Activated CD4-positive, alpha-beta T cell treated with anti-CD3 and anti-CD28 coated beads for 36 hours (primary cell): ENCODE measurements around the gene SIGMAR1. TPM values are rescaled to one million over a fixed set of nuclear protein-coding genes. Genes with fewer than 3 reads are reported as not detected.
A peak's percentile ranks its signal among the peaks of the same experiment; 100 is the strongest.

Experiments
- ATAC-seq: fragments of 200-7000 bp; cut with Tn5 transposase; one replicate; pipeline ENCODE4 v1.10.0; 2021; ENCODE audit warnings: mild to moderate bottlenecking, moderate library complexity
- CTCF ChIA-PET: fragments of 350-600 bp; sonication (Branson Sonifier 250); formaldehyde crosslinking; loops from one replicate; lab custom pipeline; 2021; ENCODE audit warnings: antibody characterized with exemption; lab: Charles Lee
- POLR2A ChIA-PET: fragments of 350-600 bp; sonication (Branson Sonifier 250); formaldehyde crosslinking; loops from one replicate; lab custom pipeline; 2021; ENCODE audit warnings: antibody characterized with exemption, inconsistent platforms; lab: Charles Lee
- DNase-seq: peaks from one replicate; pipeline ENCODE4 v3.0.0-alpha.2; 2020
- H3K27ac Mint-ChIP-seq: one replicate; pipeline ENCODE4 v1.8.0; 2021; ENCODE audit warnings: mixed read lengths
- H3K27me3 Mint-ChIP-seq: one replicate; pipeline ENCODE4 v1.8.0; 2021; ENCODE audit warnings: mixed read lengths
- H3K36me3 Mint-ChIP-seq: one replicate; pipeline ENCODE4 v1.8.0; 2021; ENCODE audit warnings: low read depth, mixed read lengths
- H3K4me1 Mint-ChIP-seq: one replicate; pipeline ENCODE4 v1.8.0; 2021; ENCODE audit warnings: mixed read lengths
- H3K4me3 Mint-ChIP-seq: one replicate; pipeline ENCODE4 v1.8.0; 2021; ENCODE audit warnings: mild to moderate bottlenecking, moderate library complexity, mixed read lengths
- H3K9me3 Mint-ChIP-seq: one replicate; pipeline ENCODE4 v1.8.0; 2021; ENCODE audit warnings: low read depth, mixed read lengths
- intact Hi-C, 2 experiments: fragments of 100-400 bp; cut with DNase I in 1 of 2; cut with micrococcal nuclease in 1 of 2; formaldehyde crosslinking; loops; one replicate each; pipeline versions ENCODE4 v1.14.2 to v1.15.1; 2022 to 2024; cut with DNase I, micrococcal nuclease
- total RNA-seq, 2 experiments: library from RNA; stranded (reverse); gene quantifications; one replicate each; pipeline ENCODE4 v1.2.3, GENCODE V29; 2021

Gene SIGMAR1
- total RNA-seq = 10 to 100 TPM; 63.6 to 68.0 TPM

DNA sequence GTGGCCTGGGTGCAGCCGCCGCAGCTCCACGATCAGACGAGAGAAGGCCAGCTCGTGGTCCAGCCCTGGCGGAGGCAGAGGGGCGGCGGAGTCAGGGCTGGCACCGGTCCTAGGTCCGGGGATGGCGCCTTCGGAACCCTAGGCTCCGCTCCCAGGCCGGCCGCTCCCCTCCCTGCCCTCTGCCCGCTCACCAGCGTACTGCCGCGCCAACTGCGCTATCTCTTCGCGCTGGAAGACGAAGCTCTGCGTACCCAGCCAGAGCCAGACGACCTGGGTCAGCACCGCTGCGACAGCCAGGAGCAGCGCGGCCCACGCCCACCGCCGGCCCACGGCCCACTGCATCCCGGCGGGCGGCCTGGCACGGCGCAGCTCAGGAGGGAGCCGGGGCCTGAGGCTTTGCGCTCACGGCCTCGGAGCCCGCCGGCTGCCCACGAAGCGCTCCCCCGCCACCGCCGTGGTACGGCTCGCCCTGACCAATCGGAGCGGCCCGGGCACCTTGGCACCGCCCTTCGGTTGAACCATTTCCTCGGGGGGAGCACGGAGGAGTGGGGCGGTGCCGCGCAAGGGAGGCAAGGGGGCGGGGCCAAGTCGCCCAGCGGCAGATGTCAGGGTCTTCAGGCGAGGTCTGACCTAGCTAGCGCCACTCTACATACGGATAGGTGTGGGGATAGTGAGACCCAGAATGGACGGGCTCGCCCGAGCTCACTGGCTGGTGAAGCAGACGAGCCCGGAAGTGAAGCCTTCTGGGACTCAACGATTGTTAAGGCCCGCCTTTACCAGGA lies at the start of gene SIGMAR1:
SIGMAR1 (minus strand) TSS at position 432 of the 782 bp plus-strand sequence; CDS start at position 342, 90 bp downstream.
- Mint-ChIP-seq H3K4me3 (peak within 1 kb of the TSS; percentile 84), H3K36me3 (peaks cover 21% of the 10 kb centered on the region), H3K9me3 (no peaks in the 10 kb centered on the region), H3K27ac (peak within 1 kb of the TSS; percentile 92), H3K27me3 (no peaks in the 10 kb centered on the region), H3K4me1 (peaks cover 40% of the 10 kb centered on the region)
- ATAC-seq = peak; percentile 94
- peak; percentile 96 for DNase-seq
- intact Hi-C loops = loop anchor here (1.0 to 10.0 kb wide), 10 partner anchors 9 to 1177 kb away; partner anchors contain the start of genes DNAI1 (in 2 of the 2), FAM219A (in 2 of the 2), GALT (in 2 of the 2) and DCTN3 (in 1 of the 2)
- CTCF ChIA-PET = interaction anchor here (0.6 to 8.3 kb wide), 18 partner anchors 10 to 375 kb away, joined by 3 to 131 read pairs (median 5); partner anchors contain the start of genes DCTN3, GALT, IL11RA and RPP25L
- POLR2A ChIA-PET = interaction anchor here (0.5 to 3.4 kb wide), 10 partner anchors 9 to 179 kb away, joined by 3 to 16 read pairs (median 3); partner anchors contain the start of genes DCTN3, DNAI1, FAM219A and GALT

GRCh38 chr9:34686732-34687131 lies 49.1 kb upstream of the SIGMAR1 start:
- no peak overlapping the region for H3K4me3 Mint-ChIP-seq
- H3K36me3 Mint-ChIP-seq = peaks cover 3% of the 10 kb centered on the region
- ChIA-PET POLR2A (no interaction called here), CTCF (interaction anchor here (0.6 to 2.9 kb wide), 6 partner anchors 15 to 320 kb away, joined by 3 to 26 read pairs (median 3); no protein-coding TSS in a partner anchor)
- H3K27ac Mint-ChIP-seq = no peak overlapping the region
- H3K4me1 Mint-ChIP-seq = peaks cover 9% of the 10 kb centered on the region
- DNase-seq (no peak), ATAC-seq (no peak)
- no peaks in the 10 kb centered on the region for H3K27me3 Mint-ChIP-seq
- no peaks in the 10 kb centered on the region for H3K9me3 Mint-ChIP-seq
- intact Hi-C loops = no loop called here

DNA sequence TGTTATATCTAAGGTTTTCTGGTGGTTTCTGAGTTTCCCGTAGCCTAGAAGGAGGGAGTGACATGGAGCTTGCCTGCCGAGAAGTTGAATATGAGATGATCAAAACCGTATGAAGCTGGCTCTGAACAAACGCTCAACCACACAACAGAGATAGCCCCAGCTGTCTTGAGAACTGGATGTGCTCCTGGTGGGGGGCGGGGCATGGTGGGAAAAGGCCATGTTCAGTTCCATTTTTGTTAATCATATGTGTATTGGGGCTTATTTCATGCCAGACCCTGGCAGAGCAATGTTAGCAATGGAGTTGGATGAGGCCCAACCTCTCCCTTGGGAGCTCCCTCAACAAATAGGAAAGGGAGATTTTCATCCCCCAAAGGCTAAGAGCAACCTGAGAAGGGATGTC lies 48.6 kb upstream of the SIGMAR1 start:
- peaks cover 3% of the 10 kb centered on the region for H3K36me3 Mint-ChIP-seq
- no peak for DNase-seq
- no peak overlapping the region for H3K27ac Mint-ChIP-seq
- intact Hi-C loops = no loop called here
- no peaks in the 10 kb centered on the region for H3K27me3 Mint-ChIP-seq
- H3K4me1 Mint-ChIP-seq = peaks cover 9% of the 10 kb centered on the region
- no peak for ATAC-seq
- H3K4me3 Mint-ChIP-seq = no peak overlapping the region
- ChIA-PET POLR2A (no interaction called here), CTCF (interaction anchor here (0.7 to 2.9 kb wide), 6 partner anchors 16 to 313 kb away, joined by 3 to 26 read pairs (median 3); no protein-coding TSS in a partner anchor)
- no peaks in the 10 kb centered on the region for H3K9me3 Mint-ChIP-seq

- Mint-ChIP-seq H3K9me3 (no peaks in the 10 kb centered on the region), H3K36me3 (peaks cover 3% of the 10 kb centered on the region), H3K4me1 (peaks cover 9% of the 10 kb centered on the region), H3K4me3 (no peak overlapping the region), H3K27me3 (no peaks in the 10 kb centered on the region), H3K27ac (no peak overlapping the region)
- intact Hi-C loops = no loop called here
- POLR2A ChIA-PET = no interaction called here
- CTCF ChIA-PET = interaction anchor here (0.9 to 2.9 kb wide), 4 partner anchors 9 to 37 kb away, joined by 3 to 26 read pairs (median 4); no protein-coding TSS in a partner anchor
- DNase-seq = no peak
- no peak for ATAC-seq
Measured at GRCh38 chr9:34685591-34685990, 48.0 kb upstream of the SIGMAR1 start.

DNA sequence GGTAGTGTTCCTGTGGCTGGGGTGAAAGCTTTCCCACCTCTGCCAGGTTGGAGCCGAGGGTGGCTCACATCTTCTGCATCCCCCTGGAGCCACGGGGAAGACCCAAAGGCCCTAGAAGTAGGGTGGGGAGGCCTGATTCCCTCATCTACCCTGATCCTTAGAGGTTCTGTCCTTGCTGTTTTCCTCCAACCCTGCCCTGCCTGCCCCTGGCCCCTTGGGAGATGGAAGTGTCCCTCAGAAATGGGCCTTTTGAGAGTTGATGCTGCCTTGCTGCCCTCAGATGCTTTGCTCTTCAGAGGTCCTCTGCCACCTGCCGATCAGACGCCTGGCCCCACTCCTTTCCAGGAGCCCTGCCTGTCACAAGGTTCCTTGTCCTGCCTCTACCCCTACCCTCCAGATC lies 47.2 kb upstream of the SIGMAR1 start:
- POLR2A ChIA-PET = no interaction called here
- no peak for ATAC-seq
- intact Hi-C loops = loop anchor here in 1 of 2 experiments (1.0 kb wide), 1 partner anchor 16 kb away; no protein-coding TSS in a partner anchor

GRCh38 chr9:34684145-34684544 lies 46.6 kb upstream of the SIGMAR1 start:
- ChIA-PET POLR2A (no interaction called here), CTCF (interaction anchor here (1.1 to 1.9 kb wide), 2 partner anchors 18 to 20 kb away, joined by 3 to 8 read pairs; no protein-coding TSS in a partner anchor)
- DNase-seq (peak; percentile 73), ATAC-seq (peak; percentile 99)
- intact Hi-C loops = loop anchor here in 1 of 2 experiments (1.0 kb wide), 1 partner anchor 17 kb away; no protein-coding TSS in a partner anchor
- H3K9me3 Mint-ChIP-seq = no peaks in the 10 kb centered on the region
- no peak overlapping the region for H3K27ac Mint-ChIP-seq
- H3K4me1 Mint-ChIP-seq = peaks cover 9% of the 10 kb centered on the region
- H3K27me3 Mint-ChIP-seq = no peaks in the 10 kb centered on the region
- H3K36me3 Mint-ChIP-seq = peaks cover 3% of the 10 kb centered on the region
- H3K4me3 Mint-ChIP-seq = no peak overlapping the region

More for the DNA sequence above, 47.2 kb upstream of the SIGMAR1 start:
- Mint-ChIP-seq H3K27me3 (no peaks in the 10 kb centered on the region), H3K27ac (no peak overlapping the region), H3K4me3 (no peak overlapping the region), H3K9me3 (no peaks in the 10 kb centered on the region), H3K4me1 (peaks cover 9% of the 10 kb centered on the region), H3K36me3 (peaks cover 3% of the 10 kb centered on the region)
- DNase-seq = no peak
- CTCF ChIA-PET = interaction anchor here (1.0 to 2.9 kb wide), 4 partner anchors 9 to 36 kb away, joined by 3 to 26 read pairs (median 6); no protein-coding TSS in a partner anchor

GRCh38 chr9:34675869-34676268 lies 38.3 kb upstream of the SIGMAR1 start:
- intact Hi-C loops = loop anchor here (1.0 kb wide), 1 partner anchor 26 kb away; no protein-coding TSS in a partner anchor
- Mint-ChIP-seq H3K9me3 (no peaks in the 10 kb centered on the region), H3K27me3 (no peaks in the 10 kb centered on the region), H3K4me1 (peaks cover 2% of the 10 kb centered on the region), H3K4me3 (no peak overlapping the region), H3K36me3 (no peaks in the 10 kb centered on the region), H3K27ac (no peak overlapping the region)
- ATAC-seq (no peak), DNase-seq (no peak)
- ChIA-PET POLR2A (no interaction called here), CTCF (interaction anchor here (0.7 to 2.0 kb wide), 5 partner anchors 15 to 107 kb away, joined by 3 to 15 read pairs (median 6); partner anchors contain the start of gene GALT)

- DNase-seq = peak; percentile 81
- ATAC-seq = peak; percentile 80
- H3K27ac Mint-ChIP-seq = no peak overlapping the region
- no peaks in the 10 kb centered on the region for H3K9me3 Mint-ChIP-seq
- H3K36me3 Mint-ChIP-seq = peaks cover 3% of the 10 kb centered on the region
- POLR2A ChIA-PET = no interaction called here
- H3K27me3 Mint-ChIP-seq = no peaks in the 10 kb centered on the region
- CTCF ChIA-PET = interaction anchor here (0.6 to 2.0 kb wide), 7 partner anchors 14 to 108 kb away, joined by 3 to 15 read pairs (median 4); partner anchors contain the start of gene GALT
- no peak overlapping the region for H3K4me3 Mint-ChIP-seq
- intact Hi-C loops = loop anchor here (1.0 kb wide), 1 partner anchor 27 kb away; no protein-coding TSS in a partner anchor
- H3K4me1 Mint-ChIP-seq = peaks cover 2% of the 10 kb centered on the region
Measured at GRCh38 chr9:34675048-34675714, 37.6 kb upstream of the SIGMAR1 start.

GRCh38 chr9:34674440-34674839 lies 36.9 kb upstream of the SIGMAR1 start:
- CTCF ChIA-PET = interaction anchor here (0.6 to 1.8 kb wide), 4 partner anchors 27 to 541 kb away, joined by 3 to 15 read pairs (median 4); no protein-coding TSS in a partner anchor
- Mint-ChIP-seq H3K27me3 (no peaks in the 10 kb centered on the region), H3K4me1 (peaks cover 2% of the 10 kb centered on the region), H3K36me3 (peaks cover 7% of the 10 kb centered on the region), H3K9me3 (peaks cover 4% of the 10 kb centered on the region), H3K4me3 (no peak overlapping the region), H3K27ac (no peak overlapping the region)
- ATAC-seq (no peak), DNase-seq (no peak)
- intact Hi-C loops = no loop called here
- POLR2A ChIA-PET = no interaction called here

- peaks cover 12% of the 10 kb centered on the region for H3K9me3 Mint-ChIP-seq
- ATAC-seq = no peak
- H3K27ac Mint-ChIP-seq = no peak overlapping the region
- H3K4me3 Mint-ChIP-seq = no peak overlapping the region
- H3K4me1 Mint-ChIP-seq = peaks cover 2% of the 10 kb centered on the region
- no peaks in the 10 kb centered on the region for H3K27me3 Mint-ChIP-seq
- ChIA-PET CTCF (interaction anchor here (1.1 kb wide), 1 partner anchor 9 kb away, joined by 3 read pairs; no protein-coding TSS in a partner anchor), POLR2A (no interaction called here)
- peaks cover 19% of the 10 kb centered on the region for H3K36me3 Mint-ChIP-seq
- no peak for DNase-seq
- intact Hi-C loops = no loop called here
Measured at GRCh38 chr9:34671307-34671706, 33.7 kb upstream of the SIGMAR1 start.
